HFF-Myc (cell line): Measurements from ENCODE around the gene LSM4.
A peak's percentile ranks its signal among the peaks of the same experiment; 100 is the strongest.

Experiments used
- DNase-seq: peaks from one replicate; pipeline ENCODE4 v3.0.0-alpha.2; 2011; ENCODE audit warnings: low read depth; ENCODE audit errors: extremely low read depth
- H3K4me3 ChIP-seq: replicated peaks from 2 replicates; pipeline ENCODE4 v1.5.1; 2011; ENCODE audit warnings: low read depth, mild to moderate bottlenecking, control low read depth, low read length
- CTCF ChIP-seq: IDR thresholded peaks from 2 replicates; pipeline ENCODE4 v1.5.1; 2012; ENCODE audit warnings: mild to moderate bottlenecking, low read depth, low read length, control low read depth; ENCODE audit errors: missing control alignments

LSM4 gene

GRCh38 chr19:18289471-18290301 lies 33.2 kb downstream of the LSM4 start:
- no peak for DNase-seq
- TF ChIP-seq CTCF = no peak
- no peak overlapping the region for H3K4me3 ChIP-seq

- no peak overlapping the region for H3K4me3 ChIP-seq
- peak; percentile 3 for TF ChIP-seq CTCF
- DNase-seq = no peak
Observed at GRCh38 chr19:18287836-18288772, 34.8 kb downstream of the LSM4 start.

GRCh38 chr19:18286973-18287635 lies 35.8 kb downstream of the LSM4 start:
- H3K4me3 ChIP-seq = no peak overlapping the region
- DNase-seq = no peak
- no peak for TF ChIP-seq CTCF

GRCh38 chr19:18284712-18285360 lies 38.0 kb downstream of the LSM4 start:
- H3K4me3 ChIP-seq = no peak overlapping the region
- TF ChIP-seq CTCF = no peak
- DNase-seq = no peak

- no peak for DNase-seq
- no peak for TF ChIP-seq CTCF
- H3K4me3 ChIP-seq = no peak overlapping the region
Observed at GRCh38 chr19:18283338-18283737, 39.5 kb downstream of the LSM4 start.

- TF ChIP-seq CTCF = no peak
- peak overlapping the region; percentile 44 for H3K4me3 ChIP-seq
- DNase-seq = no peak
Observed at GRCh38 chr19:18282788-18283141, 40.1 kb downstream of the LSM4 start.
